Renal cortex interstitium (tissue), 11 donors: Measurements from ENCODE around the gene DZIP1. TPM values are rescaled to one million over a fixed set of nuclear protein-coding genes. Genes with fewer than 3 reads are reported as not detected.
"Not testable (repeated sequence)": the region's sequence is repeated elsewhere in the genome, so short reads cannot be mapped to it uniquely, and the experiment has no call there.

ENCODE experiments used
- DNase-seq, 11 donors: peaks; one replicate each; pipeline ENCODE4 v3.0.0-alpha.2; 2013; ENCODE audit warnings: low read depth in 9 of 11, low spot score in 4 of 11; ENCODE audit errors: extremely low read depth in 1 of 11
- polyA plus RNA-seq, 3 donors: library from polyadenylated mRNA; unstranded; fragments of 120-200 nt; gene quantifications; one replicate each; pipeline ENCODE4 v1.2.1, GENCODE V29; 2013; ENCODE audit not compliant: insufficient read length in 3 of 3

Gene DZIP1
- polyA plus RNA-seq, 3 donors = 61.1 to 69.9 (median 69.1) TPM

DNA sequence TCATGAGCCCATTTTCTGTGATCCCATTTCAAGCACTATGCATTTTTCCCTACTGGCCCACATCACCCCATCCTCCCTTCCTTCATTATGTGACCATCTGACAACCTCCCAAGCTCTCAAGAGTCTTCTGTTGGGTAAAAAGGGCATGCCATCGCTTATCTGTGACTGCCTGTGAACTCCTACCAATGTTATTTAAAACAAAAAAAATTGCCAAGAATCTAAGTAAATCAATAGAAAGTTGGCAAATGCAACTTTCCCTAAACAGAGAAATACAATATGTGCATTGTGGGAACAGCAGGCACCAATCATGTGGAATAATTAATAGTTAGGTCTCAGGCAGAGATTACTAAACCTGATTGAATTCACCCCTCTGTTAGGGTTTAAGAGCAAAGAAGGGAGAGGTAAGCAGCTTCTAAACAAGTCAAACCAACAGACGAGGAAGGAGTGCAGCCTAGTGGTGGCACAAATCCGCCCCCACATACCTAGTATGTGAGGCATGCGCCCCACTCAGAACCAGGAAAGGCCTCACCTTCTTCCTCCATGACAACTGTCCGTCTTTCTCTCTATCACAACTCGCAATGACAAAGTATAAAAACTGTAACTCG is 29.8 kb downstream of the DZIP1 start:
- no peak for DNase-seq

DNA sequence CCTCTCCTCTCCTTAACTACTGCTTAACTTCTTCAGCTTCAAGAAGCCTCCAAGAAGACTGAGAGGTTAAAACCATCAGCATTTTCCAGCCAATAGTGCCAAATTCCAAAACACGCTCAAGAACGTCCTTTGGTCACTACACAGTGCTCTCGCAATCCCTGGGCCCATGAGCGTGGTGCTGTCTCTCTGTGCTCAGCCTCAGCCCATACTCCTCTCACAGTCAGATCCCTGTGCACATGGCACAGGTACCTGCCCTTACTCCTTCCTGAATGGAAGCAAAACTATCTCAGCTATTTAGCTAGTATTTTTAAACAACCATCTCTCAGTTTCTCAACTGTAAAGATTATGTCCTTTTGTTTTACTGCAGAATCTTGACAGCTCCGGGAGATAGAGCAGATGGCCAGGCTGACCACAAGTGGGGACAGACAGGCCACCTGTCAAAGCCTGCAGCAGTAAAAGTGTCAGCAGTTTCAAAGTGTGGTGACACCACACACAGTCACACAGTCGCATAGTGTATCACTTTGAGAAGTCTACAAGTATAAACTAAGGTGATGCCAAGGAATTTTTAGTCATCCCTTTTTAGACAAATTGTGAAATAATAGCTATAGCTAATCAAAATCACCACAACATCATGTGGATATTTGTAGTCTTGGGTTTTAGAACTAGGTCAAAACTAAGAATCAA is 35.7 kb downstream of the DZIP1 start:
- no peak for DNase-seq

DNA sequence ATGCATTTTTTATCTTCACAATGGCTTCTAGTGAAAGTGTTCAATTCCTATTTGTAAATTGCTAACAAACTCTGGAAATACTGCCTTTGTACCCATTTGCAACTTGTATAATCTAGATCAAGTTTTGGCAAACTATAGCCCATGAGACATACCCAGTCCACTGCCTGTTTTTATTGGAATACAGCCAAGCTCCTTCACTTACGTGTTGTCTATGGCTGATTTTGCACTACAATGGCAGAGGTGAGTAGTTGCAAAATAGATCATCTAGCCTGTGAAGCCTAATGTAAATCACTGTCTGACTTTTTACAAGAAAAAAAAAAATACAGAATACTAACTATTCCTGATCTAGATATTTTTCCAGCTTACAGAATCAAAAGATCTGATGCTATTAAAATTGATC is 37.1 kb downstream of the DZIP1 start:
- no peak for DNase-seq

DNA sequence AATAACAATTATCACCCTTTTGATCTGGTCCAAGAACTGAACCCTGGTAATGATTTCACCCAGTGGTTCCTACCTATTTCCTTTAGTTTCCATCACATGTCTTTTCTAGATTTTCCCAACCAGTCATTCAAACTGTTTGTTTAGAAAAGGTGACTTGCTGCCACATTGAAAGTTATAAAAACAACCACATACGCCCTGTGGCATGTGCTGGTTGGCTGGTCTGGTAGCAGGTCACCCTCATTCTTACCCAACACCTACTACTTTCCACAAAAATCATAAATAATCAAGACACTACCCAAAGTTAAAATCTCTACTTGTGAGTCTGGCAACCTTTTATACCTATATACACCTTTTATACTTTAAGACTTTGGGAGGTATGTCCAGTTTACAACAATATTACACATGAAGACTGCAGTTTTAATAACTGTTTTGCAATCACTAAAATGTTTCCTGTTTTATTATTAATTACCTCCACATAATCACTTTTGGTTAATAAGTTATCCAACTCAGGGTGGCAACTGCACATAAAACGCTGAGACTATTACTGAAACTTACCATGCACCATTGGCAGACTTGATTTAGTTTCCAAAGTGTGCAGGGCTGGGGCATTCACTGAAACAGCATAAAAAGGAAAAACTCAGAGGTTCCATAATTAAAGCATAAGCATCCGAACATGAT is 38.9 kb downstream of the DZIP1 start:
- DNase-seq = peak in 1 of 11 donors; percentile 17

DNA sequence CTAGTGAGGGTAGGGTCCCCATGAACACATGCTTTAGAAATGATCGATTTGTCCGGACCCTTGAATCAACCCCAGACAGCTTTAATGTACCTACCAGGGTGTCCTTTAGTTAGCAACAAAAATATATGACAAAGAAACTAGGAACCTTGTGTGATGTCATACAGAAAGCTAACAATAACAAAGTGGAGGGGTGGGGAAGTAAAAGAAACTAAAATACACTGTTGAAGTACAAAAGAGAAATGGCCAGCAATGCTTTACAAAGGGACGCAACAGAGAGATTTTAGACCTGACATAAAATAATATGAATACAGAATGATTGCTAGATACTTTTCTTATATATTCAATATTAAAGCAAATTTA is 40.0 kb downstream of the DZIP1 start:
- no peak for DNase-seq

DNA sequence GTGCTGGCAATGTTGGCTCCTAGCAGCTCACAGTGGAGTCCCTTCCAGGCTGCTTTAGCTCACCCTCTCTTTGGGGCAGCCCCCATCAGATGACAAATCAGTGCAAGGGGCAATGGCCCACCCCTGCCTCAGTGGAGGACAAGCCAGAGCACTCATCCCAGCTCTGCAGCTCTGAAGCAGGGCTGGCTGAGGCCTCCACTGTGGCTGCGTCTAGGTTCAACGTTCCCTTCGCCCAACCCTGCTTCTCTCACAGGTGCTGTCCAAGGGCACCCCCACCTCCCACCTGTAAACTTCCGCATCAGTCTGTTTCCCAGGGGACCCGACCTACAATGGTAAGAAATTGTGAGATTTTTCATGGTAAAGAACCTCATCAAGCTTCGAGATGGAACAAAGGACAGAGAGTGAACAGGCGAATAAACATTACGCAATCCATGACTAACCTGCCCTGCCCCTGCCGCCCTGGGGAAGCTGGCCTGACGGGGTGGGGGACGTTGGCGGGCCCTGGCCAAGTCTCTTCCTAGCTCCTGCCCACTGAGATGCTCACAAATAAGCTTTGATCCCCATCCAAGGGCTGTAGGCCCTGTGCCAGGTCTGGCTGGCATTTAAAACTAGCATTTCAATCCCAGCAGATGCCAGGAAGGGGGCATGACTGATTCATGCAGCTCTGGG is 40.5 kb downstream of the DZIP1 start:
- no peak for DNase-seq

DNA sequence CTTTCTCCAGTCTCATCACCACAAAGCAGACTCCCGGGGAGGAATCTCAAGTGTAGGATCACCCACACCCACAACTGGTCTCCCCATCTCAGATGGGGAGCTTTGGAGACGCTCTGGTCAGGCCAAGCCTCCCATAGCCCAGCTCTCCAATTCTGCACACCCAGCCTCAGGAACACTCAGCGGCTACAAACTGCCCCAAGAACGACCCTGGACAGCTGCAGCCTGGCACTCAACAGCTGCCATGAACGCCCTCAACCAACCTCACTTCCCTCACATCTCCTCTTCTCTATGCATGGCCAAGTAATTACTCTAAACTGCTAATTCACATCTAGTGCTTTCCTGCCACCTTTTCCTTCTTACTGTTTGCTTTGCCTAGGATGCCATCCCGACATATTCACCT is 42.6 kb downstream of the DZIP1 start:
- DNase-seq = no peak

DNA sequence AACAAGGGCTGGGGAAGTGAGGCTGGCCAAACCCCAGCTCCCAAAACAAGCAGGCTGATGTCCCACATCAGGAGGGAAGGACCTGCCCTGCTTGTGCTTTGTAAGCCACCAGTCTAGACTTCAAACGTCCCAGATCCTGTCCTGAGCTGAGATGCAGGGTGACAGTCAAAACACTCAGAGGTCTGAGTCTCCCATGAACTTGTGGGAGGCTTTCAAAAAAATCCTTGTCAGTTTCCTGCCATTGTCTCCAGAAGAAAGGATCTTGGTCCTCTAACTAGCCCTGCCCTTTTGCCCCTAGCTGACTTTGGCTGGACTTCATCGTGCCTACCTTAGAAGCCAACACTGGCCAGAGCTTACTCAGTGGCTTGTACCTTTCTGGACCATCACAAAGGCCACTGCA is 43.3 kb downstream of the DZIP1 start:
- DNase-seq = no peak

DNA sequence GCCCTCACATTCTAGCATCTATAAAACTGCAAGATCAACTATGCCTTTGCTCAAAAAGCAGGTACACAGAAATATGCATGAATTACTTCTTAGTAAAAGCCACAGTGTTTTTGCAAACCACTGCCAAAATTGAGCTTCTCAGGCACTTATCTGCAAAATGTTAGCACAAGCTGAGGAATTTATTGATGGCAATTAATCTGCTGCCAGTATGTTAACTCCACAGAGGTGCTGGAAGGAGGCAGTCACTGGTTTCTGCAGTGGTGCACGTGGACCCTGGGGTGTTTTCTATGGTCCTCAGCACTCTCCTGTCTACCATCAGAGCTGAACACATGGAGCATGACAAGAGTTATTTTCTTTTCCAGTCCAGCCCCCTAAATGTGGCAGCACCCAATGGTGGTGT is 47.8 kb downstream of the DZIP1 start:
- no peak for DNase-seq

DNA sequence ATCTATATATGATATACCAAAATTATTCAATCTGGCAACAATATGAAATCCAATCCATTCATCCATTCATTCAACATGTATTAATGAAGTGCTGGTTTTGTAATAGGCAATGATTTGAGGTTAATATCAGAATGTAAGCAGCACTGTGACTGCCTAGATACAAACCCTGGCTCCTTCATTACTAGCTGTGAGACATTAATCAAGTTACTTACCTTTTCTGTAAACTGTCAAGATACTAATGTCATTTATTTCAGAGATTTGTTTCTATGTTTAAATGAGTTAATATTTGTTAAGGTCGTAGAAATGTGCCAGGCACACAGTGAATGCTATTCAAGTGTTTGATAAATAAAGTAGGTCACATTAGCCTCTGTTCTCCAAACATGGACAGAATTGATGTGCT is 51.0 kb downstream of the DZIP1 start:
- DNase-seq = no peak

DNA sequence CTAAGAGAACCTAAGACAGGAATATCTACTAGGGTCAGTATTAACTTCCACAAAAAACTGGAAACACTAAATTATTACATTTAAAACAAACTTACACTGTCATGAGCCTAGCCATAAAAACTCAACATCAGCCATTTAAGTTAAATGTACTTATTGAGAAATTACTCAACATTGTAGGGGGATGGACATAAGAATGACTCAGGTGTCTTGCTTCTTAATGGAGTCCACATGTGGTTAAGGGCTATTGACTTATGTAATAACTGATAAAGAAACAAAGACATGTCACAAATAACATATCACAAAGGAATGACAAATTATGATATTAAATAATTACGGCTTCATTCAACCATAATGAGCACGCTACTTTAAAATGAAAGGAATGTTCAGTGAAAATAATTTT is 55.8 kb downstream of the DZIP1 start:
- DNase-seq = no peak

DNA sequence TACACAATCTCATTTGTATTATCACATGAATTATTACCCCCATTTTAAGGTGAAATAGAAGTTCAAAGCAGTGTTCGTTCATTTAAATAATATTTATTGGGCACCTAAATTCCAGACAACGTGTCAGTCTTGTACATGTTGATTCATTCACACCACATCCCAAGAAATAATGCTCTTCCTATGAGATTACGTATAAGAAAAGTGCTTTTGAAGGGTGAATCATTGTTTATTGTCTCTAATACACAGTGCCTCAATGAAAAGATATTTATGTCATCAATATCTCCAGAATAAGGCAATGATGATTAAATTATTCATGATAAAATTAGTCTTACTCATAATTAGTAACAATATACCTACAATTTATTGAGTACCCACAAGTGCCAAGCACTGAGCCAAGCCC is 56.4 kb downstream of the DZIP1 start:
- no peak for DNase-seq

DNA sequence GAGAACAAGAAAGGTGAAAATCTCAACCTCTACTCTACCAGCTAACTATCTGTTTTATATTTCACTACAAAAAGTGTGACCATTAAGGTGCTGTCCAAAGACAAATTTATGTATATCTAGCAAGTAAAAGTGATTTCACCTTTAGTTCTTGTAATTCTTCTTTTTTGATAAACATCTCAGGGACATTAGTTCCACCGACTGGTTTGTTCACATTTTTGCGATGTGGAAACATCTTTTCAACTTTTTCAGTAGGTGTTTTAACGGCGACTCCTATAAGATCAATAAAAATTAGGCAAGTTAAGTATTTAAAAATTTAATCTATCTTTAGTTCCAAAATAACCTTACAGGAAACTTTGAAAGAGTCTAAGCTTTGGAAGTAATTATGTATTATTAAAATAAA is 58.6 kb downstream of the DZIP1 start:
- DNase-seq = no peak

DNA sequence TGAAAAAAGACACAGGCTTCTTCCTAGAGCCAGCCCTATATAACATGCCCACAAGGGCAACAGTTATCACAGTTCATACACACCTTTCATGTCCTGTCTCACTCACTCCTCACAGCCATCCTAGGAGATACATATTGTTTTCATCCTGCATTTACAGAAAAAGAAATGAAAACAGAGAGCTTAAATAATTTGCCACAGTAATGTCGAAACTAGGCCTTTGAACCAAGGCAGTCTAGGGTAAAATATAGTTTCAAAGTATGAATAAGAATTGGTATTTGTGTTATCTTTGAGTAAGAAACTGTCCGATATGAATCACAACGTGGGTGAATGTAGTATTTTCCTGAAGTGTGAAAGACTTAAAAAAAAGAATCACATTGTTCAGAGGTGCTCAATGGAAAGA is 65.2 kb downstream of the DZIP1 start:
- no peak for DNase-seq

DNA sequence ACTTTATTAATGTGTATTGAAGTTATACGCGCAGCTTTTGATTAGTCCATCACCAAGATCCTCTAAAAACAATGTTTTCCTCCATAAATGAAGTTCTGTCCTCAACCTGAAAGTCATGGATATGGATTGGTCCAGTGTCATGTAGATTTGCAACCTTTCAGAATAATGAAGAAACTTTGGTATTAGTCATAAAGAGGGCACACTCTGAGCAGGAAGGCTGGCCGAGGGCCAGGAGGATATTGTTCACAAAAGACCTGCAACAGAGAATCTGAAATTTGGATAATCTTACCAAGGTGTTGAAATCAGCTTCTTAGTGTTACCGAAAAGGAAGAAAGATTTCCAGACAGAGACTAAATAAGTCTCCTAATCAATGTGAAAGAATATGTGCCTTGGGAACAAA is 71.3 kb downstream of the DZIP1 start:
- no peak for DNase-seq

DNA sequence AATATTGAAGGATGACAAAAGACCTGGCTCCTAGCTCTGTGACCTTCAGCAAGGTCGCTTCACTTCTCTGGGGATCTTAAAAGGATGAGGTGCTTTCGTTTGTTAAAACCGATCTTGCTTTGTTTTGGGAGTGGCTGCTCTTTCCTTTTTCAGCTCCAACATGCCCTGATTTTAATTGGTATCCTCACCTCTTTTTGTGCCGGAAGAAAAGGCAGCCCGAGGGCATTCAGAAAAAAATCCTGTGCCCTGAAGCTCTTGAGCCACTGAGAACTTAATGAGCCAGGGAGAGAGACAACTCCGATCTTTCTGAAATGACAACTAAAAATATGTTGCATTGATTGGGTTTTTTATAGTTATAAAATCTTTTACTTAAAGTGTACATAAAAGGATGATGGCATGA is 72.6 kb downstream of the DZIP1 start:
- no peak for DNase-seq

DNA sequence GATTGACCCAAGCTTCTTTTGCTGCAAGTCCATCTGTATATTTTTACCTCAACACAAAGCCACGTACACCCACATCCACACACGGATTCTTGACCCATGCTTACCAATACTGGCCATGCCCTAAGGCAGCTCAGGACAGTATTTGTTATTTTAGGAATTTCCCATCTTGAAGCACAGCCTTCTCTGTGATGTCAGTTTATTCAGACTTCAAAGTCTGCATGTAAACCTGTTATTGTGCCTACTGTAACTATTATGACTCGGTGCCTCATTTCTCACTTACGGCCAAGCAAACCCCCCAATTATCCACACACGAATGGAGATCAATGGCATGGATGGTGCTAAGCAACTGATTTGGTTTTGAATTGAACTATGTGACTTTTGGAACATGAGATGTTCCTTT is 74.5 kb downstream of the DZIP1 start:
- DNase-seq = no peak

DNA sequence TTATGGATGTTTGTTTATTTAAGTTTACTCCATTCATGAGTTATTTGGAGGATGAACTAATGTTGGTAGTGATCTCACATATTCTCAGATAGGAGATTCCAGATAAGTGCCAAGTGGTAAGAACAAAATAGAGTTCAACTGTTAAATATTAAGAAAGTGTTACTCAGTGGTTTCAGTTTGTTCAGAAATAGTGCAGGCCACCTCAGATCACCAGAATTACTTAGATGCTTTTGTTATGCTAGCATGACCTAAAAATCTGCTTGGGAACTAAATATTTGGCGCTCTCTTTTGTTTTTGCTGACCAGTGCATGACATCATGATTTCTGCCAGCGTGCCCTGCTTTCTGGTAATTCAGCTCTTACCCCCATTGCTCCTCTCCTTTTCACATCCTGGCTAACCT is 76.4 kb downstream of the DZIP1 start:
- DNase-seq = no peak

DNA sequence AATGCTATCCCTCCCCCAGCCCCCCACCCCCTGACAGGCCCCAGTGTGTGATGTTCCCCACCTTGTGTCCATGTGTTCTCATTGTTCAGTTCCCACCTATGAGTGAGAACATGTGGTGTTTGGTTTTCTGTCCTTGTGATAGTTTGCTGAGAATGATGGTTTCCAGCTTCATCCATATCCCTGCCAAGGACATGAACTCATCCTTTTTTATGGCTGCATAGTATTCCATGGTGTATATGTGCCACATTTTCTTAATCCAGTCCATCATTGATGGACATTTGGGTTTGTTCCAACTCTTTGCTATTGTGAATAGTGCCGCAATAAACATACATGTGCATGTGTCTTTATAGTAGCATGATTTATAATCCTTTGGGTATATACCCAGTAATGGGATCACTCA is 78.7 kb downstream of the DZIP1 start:
- DNase-seq = not testable (repeated sequence)

DNA sequence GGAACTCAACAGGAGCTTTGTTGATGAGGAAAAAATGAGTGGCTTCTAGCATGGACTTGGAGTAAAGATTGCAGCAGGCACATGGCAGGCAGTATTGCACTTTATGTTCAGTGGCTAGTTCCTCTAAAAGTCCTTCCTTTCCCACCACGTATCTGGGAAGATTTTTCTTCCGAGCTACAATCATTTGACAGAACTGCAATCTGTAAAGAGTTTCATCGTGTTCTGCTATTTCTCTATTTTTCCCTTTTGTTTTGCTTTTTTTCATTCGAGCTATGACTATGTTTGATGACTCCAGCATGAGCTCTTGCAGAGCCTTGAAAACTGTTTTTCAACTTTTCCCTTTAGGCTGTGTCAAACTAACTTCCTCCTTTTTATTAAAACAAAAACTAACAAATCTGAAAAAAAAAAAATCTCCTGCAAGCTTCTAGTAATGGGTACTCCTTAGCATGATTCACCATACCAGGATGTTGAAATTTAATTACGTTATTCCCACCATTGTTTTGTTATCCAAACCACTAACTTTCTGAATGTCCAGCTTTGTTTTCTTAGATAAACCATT is 79.7 kb downstream of the DZIP1 start:
- DNase-seq = no peak
